Frontal cortex (tissue), 4 donors: ENCODE data around the gene ZNF841. TPM values are rescaled to one million over a fixed set of nuclear protein-coding genes. Genes with fewer than 3 reads are reported as not detected.
"Not testable (repeated sequence)": the region's sequence is repeated elsewhere in the genome, so short reads cannot be mapped to it uniquely, and the experiment has no call there.

Experiments used
- DNase-seq, 2 donors: peaks; one replicate each; pipeline ENCODE4 v3.0.0; 2012; ENCODE audit warnings: low spot score in 2 of 2
- FAIRE-seq: peaks from 2 replicates; lab custom pipeline; 2012; peaks lifted over from hg19 to GRCh38; lab: Jason Lieb, UNC
- total RNA-seq: library from RNA; depleted of rRNA; stranded (reverse); fragments of >200 nt; gene quantifications from one replicate; pipeline ENCODE4 v1.2.3, GENCODE V29; 2014
- donor health status: control.
- donor health status: control.
- donor health status: control.

Gene ZNF841
- 52.6 TPM for total RNA-seq

DNA sequence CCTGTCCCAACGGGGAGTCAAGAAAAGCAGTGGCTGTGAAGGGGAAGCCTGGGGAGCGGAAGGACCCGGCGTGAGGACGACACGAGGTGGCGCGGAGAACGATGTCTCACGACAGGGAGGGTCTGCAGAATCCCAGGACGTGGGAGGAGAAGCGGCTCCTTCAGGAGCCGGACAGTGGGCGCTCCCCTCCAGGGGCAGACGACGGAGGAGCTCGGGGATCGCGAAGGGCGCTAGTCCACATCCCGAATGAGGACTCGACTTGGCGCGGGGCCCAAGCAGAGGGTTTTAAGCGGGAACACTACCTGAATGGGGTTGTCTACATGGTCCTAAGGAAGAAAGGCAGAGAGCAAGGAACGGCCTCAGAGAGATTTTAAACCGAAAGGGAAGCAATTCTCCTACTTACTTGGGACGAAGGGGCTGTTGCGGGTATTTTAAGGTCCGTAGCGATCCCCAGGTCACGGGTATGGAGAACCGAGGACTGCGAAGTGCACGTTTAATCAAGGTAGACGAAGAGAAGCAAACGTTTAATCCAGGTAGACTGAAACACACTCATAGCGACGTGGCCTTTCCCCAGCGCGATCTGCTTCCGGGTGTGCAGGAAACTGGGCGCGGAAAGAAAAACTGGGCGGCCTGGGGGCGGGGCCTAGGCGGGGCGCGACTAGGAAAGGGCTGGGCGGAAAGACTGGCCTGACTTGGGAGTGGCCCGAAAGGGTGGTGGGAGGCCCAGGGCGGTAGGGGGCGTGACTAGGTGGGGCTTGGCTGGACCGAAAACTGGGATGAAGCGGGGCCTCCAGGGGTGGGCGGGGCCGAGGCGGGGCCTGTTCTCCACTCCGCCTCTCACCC lies at the start of gene ZNF841:
Gene ZNF841, minus strand, starts transcription at position 594 of the 843 bp plus-strand sequence. CDS start 10,964 bp downstream, outside the sequence.
- no peak for FAIRE-seq
- DNase-seq, result peak; percentile 58 to 89

DNA sequence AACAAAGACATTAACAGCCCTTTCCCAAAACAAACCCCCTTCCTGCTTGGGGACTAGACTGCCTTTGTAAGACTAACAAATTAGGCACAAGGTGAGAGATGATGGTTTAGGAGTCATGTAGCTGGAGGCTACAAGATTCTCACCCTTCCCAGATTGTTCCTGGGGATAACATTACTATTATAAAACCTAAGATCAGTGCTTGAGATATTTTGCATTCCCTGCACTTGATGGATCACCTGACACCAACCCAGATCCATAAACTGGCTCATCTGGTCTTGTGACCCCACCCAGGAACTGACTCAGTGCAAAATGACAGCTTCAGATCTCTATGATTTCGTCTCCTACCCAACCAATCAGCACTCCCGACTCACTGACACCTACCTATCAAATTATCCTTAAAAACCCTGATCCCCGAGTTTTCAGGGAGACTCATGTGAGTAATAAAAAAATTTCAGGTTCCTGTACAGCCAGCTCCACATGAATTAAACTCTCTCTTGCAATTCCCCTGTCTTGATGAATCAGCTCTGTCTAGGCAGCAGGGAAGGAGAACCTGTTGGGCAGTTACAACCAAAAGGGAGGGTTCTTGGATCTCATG lies 46.5 kb upstream of the ZNF841 start:
- DNase-seq (no peak), FAIRE-seq (no peak)

DNA sequence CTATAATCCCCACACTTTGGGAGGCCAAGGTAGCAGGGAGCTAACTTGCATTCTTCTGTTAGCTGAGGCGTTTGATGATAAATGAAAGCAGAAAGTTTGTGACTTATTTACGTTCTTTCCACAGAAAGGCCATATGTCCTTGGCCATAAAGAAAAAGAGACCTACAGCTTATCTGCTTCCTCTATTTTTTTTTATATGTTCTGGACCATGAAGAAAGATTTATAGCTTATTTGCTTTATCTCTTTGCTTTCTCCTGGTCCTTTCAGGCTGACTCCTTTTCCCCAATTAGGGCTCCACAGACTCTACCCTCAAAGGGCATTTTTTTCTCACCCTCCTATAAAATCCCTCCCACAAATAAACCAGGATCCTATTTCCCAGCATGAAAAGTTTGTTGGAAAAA lies 45.6 kb upstream of the ZNF841 start:
- no peak for FAIRE-seq
- DNase-seq, result no peak

DNA sequence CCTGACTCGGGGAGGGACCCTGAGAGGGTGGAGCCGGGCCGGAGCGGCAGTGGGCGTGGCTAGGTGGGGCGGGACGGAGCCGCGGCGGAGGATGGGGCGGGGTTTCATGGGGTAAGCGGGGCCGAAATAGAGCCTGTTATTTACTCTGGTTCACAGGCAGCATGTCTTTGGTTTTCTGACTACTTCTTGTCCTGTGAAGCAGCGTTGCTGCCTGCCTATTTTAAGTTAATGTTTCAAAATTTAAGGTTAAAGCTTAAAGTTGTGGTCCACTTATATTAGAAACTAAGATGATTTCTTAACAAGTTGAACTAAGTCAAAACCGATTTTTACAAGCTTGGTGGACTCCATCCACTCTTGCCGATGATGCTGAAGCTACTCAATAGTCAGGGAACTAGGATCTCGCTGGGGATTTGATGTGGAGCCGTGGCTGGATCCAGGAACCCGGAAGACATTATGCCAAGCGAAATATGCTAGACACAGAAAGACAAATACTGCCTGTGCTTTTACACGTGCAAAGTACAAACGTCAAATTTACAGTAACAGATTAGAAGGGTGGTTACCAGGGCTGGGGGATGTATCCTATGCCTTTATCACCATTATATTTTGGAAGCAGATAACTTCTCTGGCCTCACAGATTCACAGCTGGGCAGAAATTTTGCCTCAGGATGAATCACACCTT lies 44.6 kb upstream of the ZNF841 start:
- DNase-seq, result peak in 1 of 2 donors; percentile 95
- FAIRE-seq, result no peak

DNA sequence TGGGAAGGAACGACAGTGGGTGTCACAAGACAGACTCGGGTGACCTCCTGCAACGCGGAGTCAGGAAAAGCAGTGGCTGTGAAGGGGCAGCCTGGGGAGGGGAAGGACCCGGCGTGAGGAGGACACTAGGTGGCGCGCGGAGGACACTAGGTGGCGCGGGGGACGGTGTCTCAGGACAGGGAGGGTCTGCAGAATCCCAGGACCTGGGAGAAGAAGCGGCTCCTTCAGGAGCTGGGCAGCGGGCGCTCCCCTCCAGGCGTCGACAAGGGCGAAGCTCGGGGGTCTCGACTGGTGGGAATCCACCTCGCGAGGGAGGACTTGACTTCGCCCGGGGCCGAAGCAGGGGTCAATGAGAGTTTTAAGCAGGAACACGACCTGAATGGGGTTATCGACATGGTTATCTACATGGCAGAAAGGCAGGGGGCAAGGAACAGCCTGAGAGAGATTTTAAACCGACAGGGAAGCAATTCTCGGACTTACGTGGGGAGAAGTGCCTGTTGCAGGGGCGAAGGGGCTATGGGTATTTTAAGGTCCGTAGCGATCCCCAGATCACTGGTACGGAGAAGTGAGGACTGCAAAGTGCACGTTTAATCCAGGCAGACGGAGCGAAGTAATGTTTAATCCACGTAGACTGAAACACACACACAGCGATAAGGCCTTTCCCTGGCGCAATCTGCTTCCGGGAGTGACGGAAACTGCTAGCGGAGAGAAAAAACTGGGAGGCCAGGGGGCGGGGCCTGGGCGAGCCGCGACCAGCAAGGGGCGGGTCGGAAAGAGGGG lies 43.9 kb upstream of the ZNF841 start, which contains the start of gene ZNF616:
Gene ZNF616, minus strand, starts transcription at position 687 of the 780 bp plus-strand sequence. CDS start 9,426 bp downstream, outside the sequence.
- no peak for FAIRE-seq
- DNase-seq, result peak; percentile 70 to 82

DNA sequence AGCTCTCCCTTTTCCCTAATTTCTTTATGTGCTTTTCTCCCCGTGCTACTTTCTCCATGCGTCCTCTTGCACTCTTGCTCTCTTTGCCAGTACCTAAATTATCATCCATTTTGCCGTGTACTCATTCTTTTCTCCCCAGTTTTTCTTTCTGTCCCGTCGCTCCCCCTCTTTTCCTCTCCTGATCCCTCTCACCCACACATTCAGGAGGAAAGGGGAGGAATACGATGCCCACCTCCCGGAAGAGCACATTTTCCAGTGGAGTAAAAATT lies 43.4 kb upstream of the ZNF841 start:
- no peak for FAIRE-seq
- no peak for DNase-seq

DNA sequence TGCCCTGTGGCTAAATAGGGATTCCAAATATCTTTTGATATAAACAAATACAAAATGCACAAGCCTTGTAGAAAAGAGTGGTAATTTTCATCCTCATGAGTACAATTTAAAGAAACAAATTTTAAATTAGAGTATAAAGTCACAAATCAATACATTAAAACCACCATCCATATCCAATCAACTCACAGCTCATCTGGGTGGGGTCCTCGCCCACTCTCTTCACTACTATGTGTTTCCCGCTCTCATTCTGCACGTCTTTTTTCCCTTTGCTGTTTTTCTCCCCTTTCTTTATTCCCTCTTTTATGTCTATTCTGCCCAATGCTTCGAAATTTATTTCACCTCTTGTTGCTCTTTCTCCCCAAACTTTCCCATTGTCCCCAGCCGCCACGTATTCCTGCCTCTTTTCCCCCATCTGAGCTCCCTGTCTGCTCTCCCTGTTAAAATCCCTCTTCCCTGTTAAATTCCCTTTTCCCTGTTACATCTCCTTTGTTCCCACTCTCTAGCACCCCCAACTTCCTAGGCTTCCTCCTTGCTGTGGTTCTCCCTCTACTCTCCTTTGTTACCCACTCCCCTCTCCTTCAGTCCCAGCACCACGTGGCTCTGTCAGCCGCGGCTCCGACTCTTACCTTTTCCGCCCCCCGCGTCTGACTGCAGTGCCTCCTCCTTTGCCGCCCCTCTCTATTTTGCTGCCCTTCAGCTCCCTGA lies 42.9 kb upstream of the ZNF841 start:
- no peak for FAIRE-seq

DNA sequence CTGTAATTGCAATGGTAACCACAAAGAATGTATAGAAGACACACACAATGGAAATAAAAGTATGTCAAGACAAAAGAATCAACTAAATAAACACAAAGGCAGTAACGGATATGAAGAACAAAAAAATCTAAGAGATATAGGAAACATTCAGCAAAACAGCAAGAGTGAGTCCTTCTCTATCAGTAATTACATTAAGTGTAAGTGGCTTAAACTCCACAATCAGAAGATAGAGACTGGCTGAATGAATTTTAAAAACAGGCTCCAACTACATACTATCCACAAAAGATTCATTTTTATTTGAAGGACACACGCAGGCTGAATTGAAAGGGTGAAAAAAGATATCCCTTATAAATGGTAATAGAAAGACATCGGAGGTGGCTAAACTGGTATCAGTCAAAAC lies 24.7 kb upstream of the ZNF841 start:
- FAIRE-seq (no peak), DNase-seq (no peak)

More for the DNA sequence above, 42.9 kb upstream of the ZNF841 start:
- DNase-seq, result no peak

DNA sequence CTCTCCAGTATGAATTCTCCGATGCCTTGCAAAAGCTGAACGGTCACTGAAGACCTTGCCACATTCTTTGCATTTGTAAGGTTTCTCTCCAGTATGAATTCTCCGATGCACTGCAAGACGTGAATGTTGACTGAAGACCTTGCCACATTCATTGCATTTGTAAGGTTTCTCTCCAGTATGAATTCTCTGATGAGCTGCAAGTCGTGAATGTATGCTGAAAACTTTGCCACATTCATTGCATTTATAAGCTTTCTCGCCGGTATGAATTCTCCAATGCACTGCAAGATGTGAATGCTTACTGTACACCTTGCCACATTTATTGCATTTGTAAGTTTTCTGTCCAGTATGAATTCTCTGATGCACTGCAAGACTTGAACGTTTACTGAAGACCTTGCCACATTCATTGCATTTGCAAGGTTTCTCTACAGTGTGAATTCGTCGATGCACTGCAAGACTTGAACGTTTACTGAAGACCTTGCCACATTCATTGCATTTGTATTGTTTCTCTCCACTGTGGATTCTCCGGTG lies 20.0 kb upstream of the ZNF841 start:
- FAIRE-seq (no peak), DNase-seq (no peak)

DNA sequence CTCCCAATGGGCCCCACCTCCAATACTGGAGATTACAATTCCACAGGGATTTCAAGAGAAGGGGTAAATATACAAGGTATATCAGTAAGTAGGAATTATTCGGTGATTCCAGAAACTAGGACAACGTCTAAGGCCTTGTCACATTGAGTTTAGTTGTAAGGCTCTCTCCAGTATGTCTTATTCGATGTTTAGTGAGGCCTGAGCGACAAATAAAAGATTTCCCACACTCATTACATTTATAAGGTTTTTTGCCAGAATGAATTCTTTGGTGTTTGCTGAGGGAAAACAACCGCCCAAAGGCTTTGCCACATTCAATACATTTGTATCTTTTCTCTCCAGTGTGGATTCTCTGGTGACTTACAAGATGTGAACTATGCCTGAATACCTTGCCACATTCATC lies 19.1 kb upstream of the ZNF841 start:
- no peak for FAIRE-seq

DNA sequence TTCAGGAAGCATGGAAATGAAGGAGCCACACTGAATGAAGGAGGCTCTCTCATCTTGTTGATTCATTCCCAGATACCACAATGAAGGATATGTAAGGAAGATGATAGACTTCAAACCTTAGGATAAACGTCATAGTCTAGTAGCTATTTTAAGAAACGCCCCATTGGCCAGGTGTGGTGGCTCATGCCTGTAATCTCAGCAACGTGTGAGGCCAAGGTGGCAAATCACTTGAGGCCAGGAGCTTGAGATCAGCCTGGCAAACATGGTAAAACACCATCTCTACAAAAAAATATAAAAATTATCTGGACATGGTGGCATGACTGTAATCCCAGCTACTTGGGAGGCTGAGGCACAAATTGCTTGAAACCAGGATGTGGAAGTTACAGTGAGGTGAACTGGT lies 17.1 kb upstream of the ZNF841 start:
- DNase-seq, result no peak
- no peak for FAIRE-seq

More for the DNA sequence above, 19.1 kb upstream of the ZNF841 start:
- no peak for DNase-seq

DNA sequence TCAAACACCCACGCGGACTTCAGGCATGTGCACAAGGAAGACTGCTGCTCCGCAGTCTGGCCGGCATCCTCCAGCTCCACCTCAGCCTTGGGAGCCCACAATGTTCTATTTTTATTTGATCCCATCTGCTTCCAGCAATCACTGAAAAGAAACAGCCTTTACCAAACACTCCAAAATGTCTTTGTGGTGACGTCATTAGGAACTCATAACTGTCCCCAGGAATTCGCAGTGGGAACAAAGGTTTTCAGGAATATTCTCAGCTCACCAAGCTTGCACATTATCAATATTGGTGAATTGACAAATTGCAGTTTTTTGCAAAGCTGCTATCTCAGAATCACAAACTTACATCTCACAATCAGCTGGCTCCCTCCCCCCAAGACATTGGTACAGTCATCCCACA lies 15.2 kb upstream of the ZNF841 start:
- no peak for DNase-seq
- FAIRE-seq, result no peak

DNA sequence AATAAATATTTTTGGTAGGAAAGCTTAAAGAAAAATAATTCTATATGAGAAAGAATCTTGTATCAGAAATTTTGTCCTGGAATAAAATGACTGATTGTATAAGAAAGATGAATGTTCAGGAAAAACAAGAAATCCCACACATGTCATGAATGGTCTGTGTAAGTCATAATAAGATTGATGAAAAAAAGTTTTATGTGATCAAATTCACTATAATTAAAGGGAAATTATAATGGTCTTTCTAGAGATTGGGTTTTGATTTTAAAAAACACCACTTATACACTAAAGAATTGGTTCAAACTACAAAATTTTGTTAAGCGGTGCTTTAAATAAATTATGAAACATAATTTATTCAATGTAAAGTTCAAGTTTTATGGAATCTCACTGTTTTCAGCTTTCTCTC lies 7.2 kb upstream of the ZNF841 start:
- DNase-seq (no peak), FAIRE-seq (no peak)

DNA sequence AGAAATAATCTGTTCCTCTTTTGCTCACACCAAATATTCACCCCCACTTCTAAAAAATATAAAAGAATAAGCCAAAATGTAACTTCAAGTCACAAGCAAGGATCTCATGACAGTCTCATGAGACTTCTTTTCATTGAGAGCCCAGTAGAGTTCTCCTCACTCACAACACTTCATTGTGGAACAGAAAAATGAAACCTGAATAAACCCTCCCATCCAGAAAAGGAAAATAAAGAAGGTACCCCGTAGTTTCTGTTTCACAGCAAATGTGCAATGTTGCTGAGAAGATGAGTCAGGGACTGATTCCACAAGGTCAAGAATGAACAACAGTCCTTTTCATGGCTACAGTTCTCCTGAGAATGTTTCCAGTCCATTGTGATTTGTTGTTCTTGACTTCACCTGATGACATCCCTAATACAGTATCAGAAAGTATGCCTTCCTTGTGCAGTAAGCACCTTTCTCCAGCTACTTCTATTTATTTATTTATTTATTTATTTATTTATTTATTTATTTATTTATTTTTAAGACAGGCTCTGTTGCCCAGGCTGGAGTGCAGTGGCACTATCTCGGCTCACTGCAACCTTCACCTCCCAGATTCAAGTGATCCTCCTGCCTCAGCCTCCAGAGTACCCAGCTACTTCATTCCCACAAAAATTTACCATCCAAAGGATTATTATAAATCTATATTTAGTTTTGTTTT lies 6.4 kb upstream of the ZNF841 start:
- FAIRE-seq, result no peak
- no peak for DNase-seq

DNA sequence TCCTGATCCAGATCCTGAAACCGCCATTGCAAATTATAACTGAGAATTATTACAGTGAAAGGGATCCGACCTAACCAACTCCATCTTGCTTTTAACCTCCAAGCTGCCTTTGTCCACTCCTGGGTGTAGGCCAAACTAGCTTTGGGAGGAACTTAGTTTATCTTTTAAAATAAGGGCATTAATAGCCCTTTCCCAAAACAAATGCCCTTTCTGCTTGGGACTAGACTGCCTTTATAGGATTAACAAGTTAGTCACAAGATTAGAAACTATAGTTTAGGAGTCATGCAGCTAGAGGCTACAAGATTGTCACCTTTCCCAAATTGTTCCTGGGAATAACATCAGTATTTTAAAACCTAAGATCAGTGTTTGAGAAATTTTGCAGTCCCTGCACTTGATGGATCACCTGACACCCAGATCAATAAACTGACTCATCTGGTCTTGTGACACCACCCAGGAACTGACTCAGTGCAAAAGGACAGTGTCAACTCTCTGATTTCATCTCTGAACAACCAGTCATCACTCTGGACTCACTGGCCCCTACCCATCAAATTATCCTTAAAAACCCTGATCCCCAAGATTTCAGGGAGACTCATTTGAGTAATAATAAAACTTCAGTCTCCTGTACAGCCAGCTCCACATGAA lies 4.1 kb upstream of the ZNF841 start:
- DNase-seq (no peak), FAIRE-seq (no peak)

DNA sequence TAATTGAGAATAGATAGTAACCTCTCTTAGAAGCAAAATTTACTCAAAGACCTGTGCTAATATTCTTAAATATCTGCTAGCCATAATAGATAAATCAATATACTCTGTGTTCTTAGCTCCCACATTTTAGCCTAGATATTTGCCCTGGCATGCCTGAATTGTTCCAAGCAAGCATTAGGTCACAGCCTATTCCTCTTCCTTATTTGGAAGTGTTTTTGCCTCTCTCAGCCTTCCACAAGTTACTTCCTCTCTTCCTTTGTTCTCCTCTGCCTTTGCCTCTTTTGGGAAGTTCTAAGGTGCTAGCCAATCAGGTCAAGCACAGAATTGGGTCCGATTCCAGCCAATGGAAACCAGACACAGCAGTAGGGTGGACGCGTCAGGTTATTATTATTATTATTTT lies 851 bp upstream of the ZNF841 start:
- not testable (repeated sequence) for DNase-seq, FAIRE-seq

DNA sequence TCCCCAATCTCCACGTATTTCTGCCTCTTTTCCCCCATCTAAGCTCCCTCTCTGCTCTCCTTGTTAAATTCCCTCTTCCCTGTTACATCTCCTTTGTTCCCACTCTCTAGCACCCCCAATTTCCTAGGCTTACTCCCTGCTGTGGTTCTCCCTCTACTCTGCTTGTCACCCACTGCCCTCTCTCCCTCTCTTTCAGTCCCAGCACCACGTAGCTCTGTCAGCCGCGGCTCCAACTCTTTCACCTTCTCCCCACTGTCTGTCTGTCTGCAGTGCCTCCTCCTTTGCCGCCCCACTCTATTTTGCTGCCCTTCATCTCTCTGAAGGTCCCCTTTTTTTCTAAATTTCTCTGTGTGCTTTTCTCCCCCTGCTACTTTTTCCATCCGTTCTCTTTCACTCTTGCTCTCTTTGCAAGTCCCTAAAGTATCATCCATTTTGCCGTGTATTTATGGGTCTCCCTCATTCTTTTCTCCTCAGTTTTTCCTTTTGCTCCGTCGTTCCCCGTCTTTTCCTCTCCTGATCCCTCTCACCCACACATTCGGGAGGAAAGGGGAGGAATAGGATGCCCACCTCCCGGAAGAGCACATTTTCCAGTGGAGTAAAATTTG lies 937 bp downstream of the ZNF841 start:
- FAIRE-seq (no peak), DNase-seq (no peak)

DNA sequence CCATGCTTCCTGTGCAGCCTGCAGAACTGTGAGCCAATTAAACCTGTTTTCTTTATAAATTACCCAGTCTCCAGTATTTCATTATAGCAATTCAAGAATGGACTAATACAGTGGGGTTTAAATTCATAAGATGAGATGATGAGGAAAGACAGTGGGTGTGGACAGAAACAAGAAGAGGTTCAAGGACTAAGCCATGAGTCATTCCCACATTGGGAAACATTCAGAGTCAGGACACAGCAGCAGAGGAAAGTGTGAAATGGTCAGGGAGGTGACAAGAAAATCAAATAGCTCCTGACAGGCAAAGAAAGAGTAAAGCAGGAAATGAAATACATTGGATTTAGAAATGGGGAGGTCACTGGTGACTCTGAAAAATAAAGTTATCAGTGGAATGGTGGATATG lies 9.1 kb downstream of the ZNF841 start:
- DNase-seq (no peak), FAIRE-seq (no peak)
